PC-3 (cell line): Measurements from ENCODE around the gene RTBDN. TPM values are rescaled to one million over a fixed set of nuclear protein-coding genes. Genes with fewer than 3 reads are reported as not detected.

Experiments used
- ATAC-seq: fragments of 200-7000 bp; cut with Tn5 transposase; 2 replicates; pipeline ENCODE4 v1.9.1; 2020; ENCODE audit warnings: mild to moderate bottlenecking, moderate library complexity
- BruUV-seq: library from RNA; stranded (reverse); fragments of 400-500 nt; replicated peaks from 2 replicates; lab custom pipeline; 2021; lab: Mats Ljungman, UMichigan
- CTCF ChIA-PET: fragments of 300-600 bp; sonication (Branson Sonifier 250); formaldehyde crosslinking; loops from one replicate; lab custom pipeline; 2022; ENCODE audit warnings: antibody characterized with exemption; lab: Charles Lee
- POLR2A ChIA-PET: fragments of 300-600 bp; sonication (Branson Sonifier 250); formaldehyde crosslinking; loops from one replicate; lab custom pipeline; 2022; ENCODE audit warnings: antibody characterized with exemption; ENCODE audit not compliant: unreplicated experiment; lab: Charles Lee
- DNase-seq: peaks from one replicate; pipeline ENCODE4 v3.0.0-alpha.2; 2015
- H2AFZ ChIP-seq: fragments of 300-600 bp; sonication (generic); 2 replicates; pipeline ENCODE4 v1.6.0; 2016; ENCODE audit warnings: antibody characterized with exemption, low read length
- H3F3A ChIP-seq: fragments of 300-600 bp; sonication (generic); one replicate; pipeline ENCODE4 v1.6.0; 2017; ENCODE audit warnings: antibody characterized with exemption, low read length, control low read depth, mild to moderate bottlenecking; ENCODE audit not compliant: unreplicated experiment
- H3K27ac ChIP-seq: fragments of 300-600 bp; sonication (generic); 2 replicates; pipeline ENCODE4 v1.5.1; 2016; ENCODE audit warnings: mild to moderate bottlenecking, low read length
- H3K27me3 ChIP-seq: fragments of 300-600 bp; sonication (generic); 2 replicates; pipeline ENCODE4 v1.6.1; 2016; ENCODE audit warnings: low read length, mixed read lengths
- H3K36me3 ChIP-seq: fragments of 300-600 bp; sonication (generic); 2 replicates; pipeline ENCODE4 v1.6.1; 2016; ENCODE audit warnings: low read depth, mixed run types, low read length, mixed read lengths
- H3K4me1 ChIP-seq: fragments of 300-600 bp; sonication (generic); 2 replicates; pipeline ENCODE4 v1.5.1; 2016; ENCODE audit warnings: low read length; ENCODE audit not compliant: insufficient read depth
- H3K4me2 ChIP-seq: fragments of 300-600 bp; sonication (generic); 2 replicates; pipeline ENCODE4 v1.6.0; 2016; ENCODE audit warnings: low read length
- H3K4me3 ChIP-seq: fragments of 300-600 bp; sonication (generic); 2 replicates; pipeline ENCODE4 v1.5.1; 2016; ENCODE audit warnings: mild to moderate bottlenecking, low read length, mixed read lengths
- H3K79me2 ChIP-seq: fragments of 300-600 bp; sonication (generic); 2 replicates; pipeline ENCODE4 v1.6.1; 2017; ENCODE audit warnings: low read length, mixed read lengths
- H3K9ac ChIP-seq: fragments of 300-600 bp; sonication (generic); 2 replicates; pipeline ENCODE4 v1.6.0; 2016; ENCODE audit warnings: mild to moderate bottlenecking, low read length
- H3K9me2 ChIP-seq: fragments of 300-600 bp; sonication (generic); replicated peaks from 2 replicates; pipeline ENCODE4 v1.6.1; 2016; ENCODE audit warnings: mixed run types, low read length, mixed read lengths
- H3K9me3 ChIP-seq: fragments of 300-600 bp; sonication (generic); 2 replicates; pipeline ENCODE4 v1.6.1; 2016; ENCODE audit warnings: low read length, mixed read lengths
- H4K20me1 ChIP-seq: fragments of 300-600 bp; sonication (generic); 2 replicates; pipeline ENCODE4 v1.6.1; 2016; ENCODE audit warnings: low read length, mixed read lengths
- EZH2 ChIP-seq: fragments of 300-600 bp; sonication (generic); IDR thresholded peaks from one replicate; pipeline ENCODE4 v1.6.1; 2017; ENCODE audit warnings: antibody characterized with exemption, mild to moderate bottlenecking, low read length; ENCODE audit not compliant: unreplicated experiment
- EZH2phosphoT487 ChIP-seq: fragments of 300-600 bp; sonication (generic); IDR thresholded peaks from 2 replicates; pipeline ENCODE4 v1.6.1; 2018; ENCODE audit warnings: mild to moderate bottlenecking, antibody characterized with exemption, low read length, borderline replicate concordance
- intact Hi-C: fragments of 100-400 bp; cut with micrococcal nuclease; formaldehyde crosslinking; loops from 2 replicates; pipeline ENCODE4 v1.9.0; 2023
- total RNA-seq: library from RNA; depleted of rRNA; stranded (reverse); fragments of >200 nt; gene quantifications from 2 replicates; pipeline ENCODE4 v1.2.3, GENCODE V29; 2014
- TF ChIP-seq, protein P1 (sequence below): fragments of 300-600 bp; sonication (generic); conservative IDR thresholded peaks from 2 replicates; pipeline ENCODE4 v1.5.1; 2017; ENCODE audit warnings: antibody characterized with exemption, low read depth, mild to moderate bottlenecking, low read length

RTBDN gene
- total RNA-seq, 1 experiment from 2014 or later = 3.7 TPM

DNA sequence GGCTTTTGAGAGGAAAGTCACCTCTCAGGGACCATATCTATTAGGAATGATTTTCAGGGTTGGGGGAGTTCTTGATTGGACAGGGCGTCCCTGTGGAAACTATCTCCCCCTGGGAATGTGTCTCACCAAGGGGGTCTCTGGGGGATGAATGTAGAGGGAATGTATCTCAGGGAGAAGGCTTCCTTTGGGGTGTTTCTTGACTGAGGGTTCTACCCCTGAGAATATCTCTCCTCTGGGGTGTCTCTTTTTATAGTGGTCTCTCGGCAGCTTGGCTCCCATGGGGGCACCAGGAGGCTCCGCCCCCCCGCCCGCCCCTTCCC is 1.0 kb downstream of the RTBDN start:
- Histone ChIP-seq H4K20me1 (no peaks in the 10 kb centered on the region), H3F3A (peaks cover 6% of the 10 kb centered on the region), H3K27ac (no peak overlapping the region), H3K4me3 (no peak overlapping the region), H2AFZ (no peak overlapping the region), H3K9me2 (no peaks in the 10 kb centered on the region), H3K4me2 (peak overlapping the region; percentile 65), H3K4me1 (peaks cover 11% of the 10 kb centered on the region), H3K27me3 (peaks cover 11% of the 10 kb centered on the region), H3K9me3 (no peaks in the 10 kb centered on the region), H3K79me2 (no peaks in the 10 kb centered on the region), H3K9ac (no peak overlapping the region), H3K36me3 (no peaks in the 10 kb centered on the region)
- ChIA-PET CTCF (no interaction called here), POLR2A (no interaction called here)
- TF ChIP-seq EZH2phosphoT487 = no peak
- no peak for TF ChIP-seq EZH2
- TF ChIP-seq, protein P1, sequence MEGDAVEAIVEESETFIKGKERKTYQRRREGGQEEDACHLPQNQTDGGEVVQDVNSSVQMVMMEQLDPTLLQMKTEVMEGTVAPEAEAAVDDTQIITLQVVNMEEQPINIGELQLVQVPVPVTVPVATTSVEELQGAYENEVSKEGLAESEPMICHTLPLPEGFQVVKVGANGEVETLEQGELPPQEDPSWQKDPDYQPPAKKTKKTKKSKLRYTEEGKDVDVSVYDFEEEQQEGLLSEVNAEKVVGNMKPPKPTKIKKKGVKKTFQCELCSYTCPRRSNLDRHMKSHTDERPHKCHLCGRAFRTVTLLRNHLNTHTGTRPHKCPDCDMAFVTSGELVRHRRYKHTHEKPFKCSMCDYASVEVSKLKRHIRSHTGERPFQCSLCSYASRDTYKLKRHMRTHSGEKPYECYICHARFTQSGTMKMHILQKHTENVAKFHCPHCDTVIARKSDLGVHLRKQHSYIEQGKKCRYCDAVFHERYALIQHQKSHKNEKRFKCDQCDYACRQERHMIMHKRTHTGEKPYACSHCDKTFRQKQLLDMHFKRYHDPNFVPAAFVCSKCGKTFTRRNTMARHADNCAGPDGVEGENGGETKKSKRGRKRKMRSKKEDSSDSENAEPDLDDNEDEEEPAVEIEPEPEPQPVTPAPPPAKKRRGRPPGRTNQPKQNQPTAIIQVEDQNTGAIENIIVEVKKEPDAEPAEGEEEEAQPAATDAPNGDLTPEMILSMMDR = no peak
- ATAC-seq = no peak
- no peak for DNase-seq
- BruUV-seq = no TSS peak
- intact Hi-C loops = no loop called here

DNA sequence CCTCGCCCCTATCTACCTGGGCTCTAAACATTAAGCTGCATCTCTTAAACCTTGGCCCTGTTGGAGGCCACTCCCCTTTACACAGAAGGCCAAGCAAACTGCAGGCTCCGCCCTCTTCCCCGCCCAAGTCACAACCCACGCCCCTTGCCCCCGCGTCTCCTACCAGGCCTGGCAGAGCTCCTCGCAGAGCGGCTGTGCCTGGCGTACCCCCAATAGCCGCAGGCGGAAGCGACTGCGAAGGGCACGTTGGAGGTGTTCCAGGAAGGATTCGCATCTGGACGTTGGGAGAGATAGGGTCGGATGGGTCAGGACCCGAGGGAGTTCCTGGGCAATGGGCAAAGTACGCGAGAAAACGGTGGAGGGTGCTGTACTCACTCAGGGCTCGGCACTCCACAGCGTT is 5.9 kb downstream of the RTBDN start:
- Histone ChIP-seq H3K27ac (no peak overlapping the region), H3K9ac (no peak overlapping the region), H3K4me1 (no peaks in the 10 kb centered on the region), H3K4me2 (peak overlapping the region; percentile 47), H3K79me2 (no peaks in the 10 kb centered on the region), H3K36me3 (no peaks in the 10 kb centered on the region), H3K27me3 (no peaks in the 10 kb centered on the region), H3K4me3 (no peak overlapping the region), H3K9me2 (no peaks in the 10 kb centered on the region), H2AFZ (no peak overlapping the region), H3K9me3 (no peaks in the 10 kb centered on the region), H4K20me1 (no peaks in the 10 kb centered on the region), H3F3A (peaks cover 3% of the 10 kb centered on the region)
- intact Hi-C loops = no loop called here
- ChIA-PET POLR2A (interaction anchor here (0.6 kb wide), 1 partner anchor 87 kb away, joined by 8 read pairs; no protein-coding TSS in a partner anchor), CTCF (no interaction called here)
- TF ChIP-seq EZH2 = no peak
- TF ChIP-seq EZH2phosphoT487 = no peak
- TF ChIP-seq, protein P1 = no peak
- DNase-seq (peak; percentile 49), ATAC-seq (peak; percentile 60)
- BruUV-seq = no TSS peak

DNA sequence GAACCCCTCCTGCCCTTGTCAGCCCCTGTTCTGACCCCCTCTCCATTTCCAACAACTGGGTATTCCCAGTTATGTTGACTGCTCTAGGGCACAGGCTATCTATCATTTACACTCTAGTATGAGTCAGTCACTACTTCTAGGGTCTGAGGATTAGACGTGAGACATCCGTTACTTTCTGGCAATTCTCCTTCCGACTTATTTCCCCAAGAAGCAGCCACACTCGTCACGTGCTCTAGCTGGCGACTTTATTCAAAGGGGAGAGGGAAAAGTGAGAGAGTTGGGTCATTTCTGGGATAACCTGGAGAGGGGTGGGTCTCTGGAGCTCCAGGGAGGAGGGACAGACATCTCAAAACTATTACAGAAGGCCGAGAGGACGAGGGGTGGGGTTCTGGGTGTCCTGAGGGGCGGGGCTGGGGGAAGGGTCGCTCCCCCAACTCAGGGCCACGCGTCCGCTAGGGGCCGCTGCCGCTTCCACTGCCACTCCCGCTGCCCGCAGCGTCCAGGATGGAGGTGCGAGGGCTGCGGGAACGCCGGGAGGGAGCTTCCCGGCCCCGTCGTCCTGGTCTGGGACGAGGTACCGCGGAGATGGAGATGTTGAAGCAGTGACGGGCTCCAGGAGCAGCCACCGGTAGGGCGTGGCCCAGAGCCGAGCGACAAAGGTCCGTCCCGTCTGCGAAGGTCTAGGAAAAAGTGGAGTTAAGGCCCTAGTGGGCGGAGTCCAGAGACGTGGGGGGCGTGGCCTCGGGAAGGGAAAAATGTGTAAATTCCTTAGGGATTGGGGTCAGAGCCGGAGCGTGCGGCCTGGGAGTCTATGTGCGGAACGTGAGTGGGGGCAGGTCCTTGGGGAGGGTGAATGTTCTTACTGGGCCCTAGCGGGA is 8.9 kb downstream of the RTBDN start:
- Histone ChIP-seq H3K4me1 (no peaks in the 10 kb centered on the region), H4K20me1 (no peaks in the 10 kb centered on the region), H3K9me3 (no peaks in the 10 kb centered on the region), H3F3A (peaks cover 3% of the 10 kb centered on the region), H3K79me2 (no peaks in the 10 kb centered on the region), H3K4me3 (no peak overlapping the region), H3K9me2 (no peaks in the 10 kb centered on the region), H3K27me3 (no peaks in the 10 kb centered on the region), H3K4me2 (no peak overlapping the region), H3K27ac (no peak overlapping the region), H3K9ac (no peak overlapping the region), H2AFZ (peak overlapping the region; percentile 54; the same call in 1 of the 2 replicates), H3K36me3 (no peaks in the 10 kb centered on the region)
- DNase-seq (peak; percentile 24), ATAC-seq (peak; percentile 57)
- TF ChIP-seq EZH2phosphoT487 = no peak
- TF ChIP-seq, protein P1 = peak; percentile 50
- ChIA-PET POLR2A (no interaction called here), CTCF (no interaction called here)
- intact Hi-C loops = no loop called here
- no TSS peak for BruUV-seq
